ENCODE data around the gene CORO6. TPM values are rescaled to one million over a fixed set of nuclear protein-coding genes. Genes with fewer than 3 reads are reported as not detected.
A peak's percentile ranks its signal among the peaks of the same experiment; 100 is the strongest.

CORO6 gene
- 1 to 10 TPM in 2 of 4 donors, under 1 TPM in 2; 0.67 to 7.3 (median 1.1) TPM for polyA plus RNA-seq
- long read RNA-seq, donor 1: 0 reads
- long read RNA-seq, donor 2: 0 reads
- long read RNA-seq, donor 3: 0 reads
- long read RNA-seq, donor 4: 0 reads
- long read RNA-seq, donor 5: 0 reads
- long read RNA-seq, donor 6: 0 reads
- long read RNA-seq, donor 7, transcript CORO6-207 (5 exons, 868 nt): major isoform, 27 of 91 reads
- long read RNA-seq, donor 7, partial matches to known transcripts: 27 of 91 reads
- long read RNA-seq, donor 7, other reads (novel, unspliced or antisense): 35 of 91 reads
- long read RNA-seq, donor 8: 0 reads
- long read RNA-seq, donor 9: 0 reads
- long read RNA-seq, donor 10, partial matches to known transcripts: 0 of 1 reads
- long read RNA-seq, donor 10, other reads (novel, unspliced or antisense): 0 of 1 reads

- H3K4me3 ChIP-seq (ENCODE audit: low read depth in 1 of 3, low read length in 3 of 3): peak within 1 kb of the TSS; percentile 40 to 49 (median 41)
- H3K27ac ChIP-seq (ENCODE audit: low read depth in 1 of 3, low read length in 2 of 3): no peak within 1 kb of the TSS
- no peaks in the 10 kb centered on the region for H3K36me3 ChIP-seq (ENCODE audit: control insufficient read depth in 3 of 3, insufficient read depth in 2 of 3, low read depth in 1 of 3, low read length in 3 of 3)
- peaks cover 0 to 63% (median 0%) of the 10 kb centered on the region in 3 donors for H3K27me3 ChIP-seq (ENCODE audit: control insufficient read depth in 3 of 3, insufficient read depth in 3 of 3, low read length in 3 of 3)
- no peaks in the 10 kb centered on the region for H3K9me3 ChIP-seq (ENCODE audit: control insufficient read depth in 2 of 2, insufficient read depth in 1 of 2, low read depth in 1 of 2, low read length in 1 of 2)
- 2 to 3% (median 3%) methylated on average over 69 to 77 of the region's 77 CpGs for WGBS, 3 donors
- FAIRE-seq (no peak), DNase-seq (peak; percentile 32 to 68)
- peaks cover 0 to 13% (median 0%) of the 10 kb centered on the region in 3 donors for H3K4me1 ChIP-seq (ENCODE audit: control insufficient read depth in 3 of 3, insufficient read depth in 2 of 3, low read depth in 1 of 3, low read length in 2 of 3)
Measured at GRCh38 chr17:29622337-29623282, at the start of gene CORO6. CORO6 (minus strand) TSS chr17:29622912; CDS start chr17:29621421, 1,491 bp downstream.

GRCh38 chr17:29671661-29672060, 48.9 kb upstream of the CORO6 start:
- 94 to 96% (median 96%) methylated on average over 5 of the region's 5 CpGs for WGBS, 3 donors
- H3K36me3 ChIP-seq (ENCODE audit: control insufficient read depth in 3 of 3, insufficient read depth in 2 of 3, low read depth in 1 of 3, low read length in 3 of 3): peaks cover 3 to 32% (median 19%) of the 10 kb centered on the region in 3 donors
- FAIRE-seq: no peak

GRCh38 chr17:29669266-29669665, 46.6 kb upstream of the CORO6 start:
- H3K27me3 ChIP-seq (ENCODE audit: control insufficient read depth in 3 of 3, insufficient read depth in 3 of 3, low read length in 3 of 3): no peaks in the 10 kb centered on the region
- FAIRE-seq: no peak
- peaks cover 6 to 35% (median 20%) of the 10 kb centered on the region in 3 donors for H3K36me3 ChIP-seq (ENCODE audit: control insufficient read depth in 3 of 3, insufficient read depth in 2 of 3, low read depth in 1 of 3, low read length in 3 of 3)
- no peak overlapping the region for H3K27ac ChIP-seq (ENCODE audit: low read depth in 1 of 3, low read length in 2 of 3)
- H3K9me3 ChIP-seq (ENCODE audit: control insufficient read depth in 2 of 2, insufficient read depth in 1 of 2, low read depth in 1 of 2, low read length in 1 of 2): peaks cover 0 to 5% of the 10 kb centered on the region in 2 donors
- H3K4me1 ChIP-seq (ENCODE audit: control insufficient read depth in 3 of 3, insufficient read depth in 2 of 3, low read depth in 1 of 3, low read length in 2 of 3): peaks cover 0 to 17% (median 3%) of the 10 kb centered on the region in 3 donors
- DNase-seq: no peak
- no peak overlapping the region for H3K4me3 ChIP-seq (ENCODE audit: low read depth in 1 of 3, low read length in 3 of 3)

More at GRCh38 chr17:29671661-29672060, 48.9 kb upstream of the CORO6 start:
- Histone ChIP-seq H3K27ac (ENCODE audit: low read depth in 1 of 3, low read length in 2 of 3) (no peak overlapping the region), H3K27me3 (ENCODE audit: control insufficient read depth in 3 of 3, insufficient read depth in 3 of 3, low read length in 3 of 3) (no peaks in the 10 kb centered on the region), H3K9me3 (ENCODE audit: control insufficient read depth in 2 of 2, insufficient read depth in 1 of 2, low read depth in 1 of 2, low read length in 1 of 2) (no peaks in the 10 kb centered on the region), H3K4me3 (ENCODE audit: low read depth in 1 of 3, low read length in 3 of 3) (no peak overlapping the region), H3K4me1 (ENCODE audit: control insufficient read depth in 3 of 3, insufficient read depth in 2 of 3, low read depth in 1 of 3, low read length in 2 of 3) (no peaks in the 10 kb centered on the region)
- DNase-seq: no peak

- peaks cover 0 to 5% of the 10 kb centered on the region in 2 donors for H3K9me3 ChIP-seq (ENCODE audit: control insufficient read depth in 2 of 2, insufficient read depth in 1 of 2, low read depth in 1 of 2, low read length in 1 of 2)
- no peaks in the 10 kb centered on the region for H3K27me3 ChIP-seq (ENCODE audit: control insufficient read depth in 3 of 3, insufficient read depth in 3 of 3, low read length in 3 of 3)
- H3K36me3 ChIP-seq (ENCODE audit: control insufficient read depth in 3 of 3, insufficient read depth in 2 of 3, low read depth in 1 of 3, low read length in 3 of 3): peaks cover 6 to 31% (median 19%) of the 10 kb centered on the region in 3 donors
- H3K4me3 ChIP-seq (ENCODE audit: low read depth in 1 of 3, low read length in 3 of 3): no peak overlapping the region
- no peak for FAIRE-seq
- no peak overlapping the region for H3K27ac ChIP-seq (ENCODE audit: low read depth in 1 of 3, low read length in 2 of 3)
- DNase-seq: no peak
- H3K4me1 ChIP-seq (ENCODE audit: control insufficient read depth in 3 of 3, insufficient read depth in 2 of 3, low read depth in 1 of 3, low read length in 2 of 3): peaks cover 0 to 21% (median 3%) of the 10 kb centered on the region in 3 donors
Measured at GRCh38 chr17:29667969-29668368, 45.3 kb upstream of the CORO6 start.

GRCh38 chr17:29665481-29665810, 42.7 kb upstream of the CORO6 start:
- Histone ChIP-seq H3K27ac (ENCODE audit: low read depth in 1 of 3, low read length in 2 of 3) (peak overlapping the region in 1 of 3 donors; percentile 39), H3K36me3 (ENCODE audit: control insufficient read depth in 3 of 3, insufficient read depth in 2 of 3, low read depth in 1 of 3, low read length in 3 of 3) (peaks cover 3 to 22% (median 12%) of the 10 kb centered on the region in 3 donors), H3K4me3 (ENCODE audit: low read depth in 1 of 3, low read length in 3 of 3) (no peak overlapping the region), H3K4me1 (ENCODE audit: control insufficient read depth in 3 of 3, insufficient read depth in 2 of 3, low read depth in 1 of 3, low read length in 2 of 3) (peaks cover 0 to 33% (median 3%) of the 10 kb centered on the region in 3 donors), H3K27me3 (ENCODE audit: control insufficient read depth in 3 of 3, insufficient read depth in 3 of 3, low read length in 3 of 3) (no peaks in the 10 kb centered on the region), H3K9me3 (ENCODE audit: control insufficient read depth in 2 of 2, insufficient read depth in 1 of 2, low read depth in 1 of 2, low read length in 1 of 2) (peaks cover 0 to 5% of the 10 kb centered on the region in 2 donors)
- WGBS, 3 donors: 6 to 17% (median 11%) methylated on average over 1 of the region's 1 CpG
- DNase-seq: no peak
- no peak for FAIRE-seq

GRCh38 chr17:29664743-29665480, 42.2 kb upstream of the CORO6 start:
- H3K4me3 ChIP-seq (ENCODE audit: low read depth in 1 of 3, low read length in 3 of 3): no peak overlapping the region
- FAIRE-seq: no peak
- peaks cover 0 to 33% (median 3%) of the 10 kb centered on the region in 3 donors for H3K4me1 ChIP-seq (ENCODE audit: control insufficient read depth in 3 of 3, insufficient read depth in 2 of 3, low read depth in 1 of 3, low read length in 2 of 3)
- peak overlapping the region in 1 of 3 donors; percentile 39 for H3K27ac ChIP-seq (ENCODE audit: low read depth in 1 of 3, low read length in 2 of 3)
- peak; percentile 30 to 68 for DNase-seq
- H3K9me3 ChIP-seq (ENCODE audit: control insufficient read depth in 2 of 2, insufficient read depth in 1 of 2, low read depth in 1 of 2, low read length in 1 of 2): peaks cover 0 to 5% of the 10 kb centered on the region in 2 donors
- H3K36me3 ChIP-seq (ENCODE audit: control insufficient read depth in 3 of 3, insufficient read depth in 2 of 3, low read depth in 1 of 3, low read length in 3 of 3): peaks cover 3 to 24% (median 12%) of the 10 kb centered on the region in 3 donors
- H3K27me3 ChIP-seq (ENCODE audit: control insufficient read depth in 3 of 3, insufficient read depth in 3 of 3, low read length in 3 of 3): no peaks in the 10 kb centered on the region
- 20 to 38% (median 28%) methylated on average over 2 of the region's 2 CpGs for WGBS, 3 donors

GRCh38 chr17:29663155-29663554, 40.4 kb upstream of the CORO6 start:
- Histone ChIP-seq H3K36me3 (ENCODE audit: control insufficient read depth in 3 of 3, insufficient read depth in 2 of 3, low read depth in 1 of 3, low read length in 3 of 3) (peaks cover 3 to 22% (median 12%) of the 10 kb centered on the region in 3 donors), H3K27me3 (ENCODE audit: control insufficient read depth in 3 of 3, insufficient read depth in 3 of 3, low read length in 3 of 3) (no peaks in the 10 kb centered on the region), H3K27ac (ENCODE audit: low read depth in 1 of 3, low read length in 2 of 3) (peak overlapping the region in 1 of 3 donors; percentile 3), H3K4me3 (ENCODE audit: low read depth in 1 of 3, low read length in 3 of 3) (no peak overlapping the region), H3K4me1 (ENCODE audit: control insufficient read depth in 3 of 3, insufficient read depth in 2 of 3, low read depth in 1 of 3, low read length in 2 of 3) (peaks cover 0 to 33% (median 3%) of the 10 kb centered on the region in 3 donors), H3K9me3 (ENCODE audit: control insufficient read depth in 2 of 2, insufficient read depth in 1 of 2, low read depth in 1 of 2, low read length in 1 of 2) (peaks cover 0 to 5% of the 10 kb centered on the region in 2 donors)
- FAIRE-seq: no peak
- no peak for DNase-seq
- WGBS, 3 donors: 51 to 82% (median 78%) methylated on average over 1 of the region's 1 CpG
